ENCODE results near the gene MICA. TPM values are rescaled to one million over a fixed set of nuclear protein-coding genes. Genes with fewer than 3 reads are reported as not detected.
"Not testable (repeated sequence)": the region's sequence is repeated elsewhere in the genome, so short reads cannot be mapped to it uniquely, and the experiment has no call there.

Gene MICA
- total RNA-seq, 1 experiment from 2014 or later: 34.3 TPM

GRCh38 chr6:31435051-31435450 is 31.7 kb downstream of the MICA start:
- in situ Hi-C loops (cut with HindIII; ENCODE audit: low pct_unique_long_range_greater_than_20kb, low sequenced_read_pairs); DNase-seq (ENCODE audit: low read depth): not testable (repeated sequence)

GRCh38 chr6:31438222-31438621 is 34.8 kb downstream of the MICA start:
- no peak for DNase-seq (ENCODE audit: low read depth)
- in situ Hi-C loops (cut with HindIII; ENCODE audit: low pct_unique_long_range_greater_than_20kb, low sequenced_read_pairs): no loop called here

GRCh38 chr6:31438677-31439076 is 35.3 kb downstream of the MICA start:
- in situ Hi-C loops (cut with HindIII; ENCODE audit: low pct_unique_long_range_greater_than_20kb, low sequenced_read_pairs): no loop called here
- no peak for DNase-seq (ENCODE audit: low read depth)

GRCh38 chr6:31441365-31442267 is 38.2 kb downstream of the MICA start:
- in situ Hi-C loops (cut with HindIII; ENCODE audit: low pct_unique_long_range_greater_than_20kb, low sequenced_read_pairs): no loop called here
- DNase-seq (ENCODE audit: low read depth): peak; percentile 48

- in situ Hi-C loops (cut with HindIII; ENCODE audit: low pct_unique_long_range_greater_than_20kb, low sequenced_read_pairs): no loop called here
- no peak for DNase-seq (ENCODE audit: low read depth)
Measured at GRCh38 chr6:31446481-31446880, 43.1 kb downstream of the MICA start.

- DNase-seq (ENCODE audit: low read depth); in situ Hi-C loops (cut with HindIII; ENCODE audit: low pct_unique_long_range_greater_than_20kb, low sequenced_read_pairs): not testable (repeated sequence)
Measured at GRCh38 chr6:31446999-31447789, 43.8 kb downstream of the MICA start.

GRCh38 chr6:31450751-31451150 is 47.4 kb downstream of the MICA start:
- in situ Hi-C loops (cut with HindIII; ENCODE audit: low pct_unique_long_range_greater_than_20kb, low sequenced_read_pairs): no loop called here
- no peak for DNase-seq (ENCODE audit: low read depth)

- no peak for DNase-seq (ENCODE audit: low read depth)
- in situ Hi-C loops (cut with HindIII; ENCODE audit: low pct_unique_long_range_greater_than_20kb, low sequenced_read_pairs): no loop called here
Measured at GRCh38 chr6:31452859-31453258, 49.5 kb downstream of the MICA start.

GRCh38 chr6:31453259-31453658 is 49.9 kb downstream of the MICA start:
- in situ Hi-C loops (cut with HindIII; ENCODE audit: low pct_unique_long_range_greater_than_20kb, low sequenced_read_pairs): no loop called here
- no peak for DNase-seq (ENCODE audit: low read depth)

GRCh38 chr6:31459864-31460263 is 56.5 kb downstream of the MICA start:
- in situ Hi-C loops (cut with HindIII; ENCODE audit: low pct_unique_long_range_greater_than_20kb, low sequenced_read_pairs); DNase-seq (ENCODE audit: low read depth): not testable (repeated sequence)

GRCh38 chr6:31460361-31461025 is 57.1 kb downstream of the MICA start:
- in situ Hi-C loops (cut with HindIII; ENCODE audit: low pct_unique_long_range_greater_than_20kb, low sequenced_read_pairs): no loop called here
- DNase-seq (ENCODE audit: low read depth): no peak

- in situ Hi-C loops (cut with HindIII; ENCODE audit: low pct_unique_long_range_greater_than_20kb, low sequenced_read_pairs): no loop called here
- DNase-seq (ENCODE audit: low read depth): peak; percentile 14
Measured at GRCh38 chr6:31462026-31462963, 58.9 kb downstream of the MICA start.

GRCh38 chr6:31462964-31463870 is 59.8 kb downstream of the MICA start:
- DNase-seq (ENCODE audit: low read depth): peak; percentile 80
- in situ Hi-C loops (cut with HindIII; ENCODE audit: low pct_unique_long_range_greater_than_20kb, low sequenced_read_pairs): no loop called here

GRCh38 chr6:31464252-31465184 is 61.1 kb downstream of the MICA start:
- in situ Hi-C loops (cut with HindIII; ENCODE audit: low pct_unique_long_range_greater_than_20kb, low sequenced_read_pairs): no loop called here
- no peak for DNase-seq (ENCODE audit: low read depth)

Data from Caki2 (cell line).